Smooth muscle cell (in vitro differentiated cells): ENCODE results near the gene LSM10. TPM values are rescaled to one million over a fixed set of nuclear protein-coding genes. Genes with fewer than 3 reads are reported as not detected.

Source experiments
- DNase-seq: peaks from one replicate; lab custom pipeline; 2025; ENCODE audit not compliant: unreplicated experiment; lab: John Stamatoyannopoulos, UW
- H2AFZ ChIP-seq: fragments of 200-600 bp; sonication (generic); 2 replicates; pipeline ENCODE4 v1.6.0; 2016; ENCODE audit warnings: antibody characterized with exemption, low read depth, mild to moderate bottlenecking
- H3F3A ChIP-seq: fragments of 200-600 bp; sonication (generic); 2 replicates; pipeline ENCODE4 v1.6.0; 2017; ENCODE audit warnings: antibody characterized with exemption, low read depth
- H3K27ac ChIP-seq: fragments of 200-600 bp; sonication (generic); 2 replicates; pipeline ENCODE4 v1.5.1; 2016; ENCODE audit warnings: low read depth, mild to moderate bottlenecking
- H3K27me3 ChIP-seq: fragments of 200-600 bp; sonication (generic); 2 replicates; pipeline ENCODE4 v1.6.1; 2016; ENCODE audit warnings: low read depth, mild to moderate bottlenecking
- H3K36me3 ChIP-seq: fragments of 200-600 bp; sonication (generic); 2 replicates; pipeline ENCODE4 v1.5.1; 2016; ENCODE audit warnings: low read depth
- H3K4me1 ChIP-seq: fragments of 200-600 bp; sonication (generic); 2 replicates; pipeline ENCODE4 v1.5.1; 2016; ENCODE audit warnings: low read depth
- H3K4me2 ChIP-seq: fragments of 200-600 bp; sonication (generic); 2 replicates; pipeline ENCODE4 v1.6.0; 2016; ENCODE audit warnings: mild to moderate bottlenecking
- H3K4me3 ChIP-seq: fragments of 200-600 bp; sonication (generic); 2 replicates; pipeline ENCODE4 v1.5.1; 2016; ENCODE audit warnings: mild to moderate bottlenecking
- H3K79me2 ChIP-seq: fragments of 200-600 bp; sonication (generic); 2 replicates; pipeline ENCODE4 v1.6.0; 2016; ENCODE audit warnings: low read depth, mild to moderate bottlenecking
- H3K9ac ChIP-seq: fragments of 200-600 bp; sonication (generic); 2 replicates; pipeline ENCODE4 v1.6.0; 2016; ENCODE audit warnings: low read depth
- H3K9me3 ChIP-seq: fragments of 200-600 bp; sonication (generic); replicated peaks from 2 replicates; pipeline ENCODE4 v1.5.1; 2016; ENCODE audit warnings: low read depth
- H4K20me1 ChIP-seq: fragments of 200-600 bp; sonication (generic); 2 replicates; pipeline ENCODE4 v1.6.0; 2016; ENCODE audit warnings: low read depth
- WGBS: methylation state at CpG from one replicate; pipeline ENCODE4 v1.1.7; 2016; ENCODE audit warnings: low lambda C conversion rate; 5-methylcytosine and 5-hydroxymethylcytosine counted together
- polyA plus RNA-seq: library from polyadenylated mRNA; unstranded; fragments of >200 nt; fragmentation: Nextera tagmentation; extraction: Ambion mirVana; gene quantifications from 2 replicates; pipeline ENCODE4 v1.2.1, GENCODE V29; 2016
- total RNA-seq: library from RNA; depleted of rRNA; stranded (reverse); fragments of >200 nt; gene quantifications from 2 replicates; pipeline ENCODE4 v1.2.3, GENCODE V29; 2014
- TF ChIP-seq, protein P1 (sequence below): fragments of 200-600 bp; sonication (generic); IDR thresholded peaks from 2 replicates; pipeline ENCODE4 v1.5.1; 2017; ENCODE audit warnings: borderline replicate concordance, mild to moderate bottlenecking, antibody characterized with exemption; ENCODE audit not compliant: insufficient read depth, poor library complexity, severe bottlenecking

Gene LSM10
- total and polyA plus RNA-seq, 2 experiments from 2014 or later, result 12.2 to 72.9 TPM

DNA sequence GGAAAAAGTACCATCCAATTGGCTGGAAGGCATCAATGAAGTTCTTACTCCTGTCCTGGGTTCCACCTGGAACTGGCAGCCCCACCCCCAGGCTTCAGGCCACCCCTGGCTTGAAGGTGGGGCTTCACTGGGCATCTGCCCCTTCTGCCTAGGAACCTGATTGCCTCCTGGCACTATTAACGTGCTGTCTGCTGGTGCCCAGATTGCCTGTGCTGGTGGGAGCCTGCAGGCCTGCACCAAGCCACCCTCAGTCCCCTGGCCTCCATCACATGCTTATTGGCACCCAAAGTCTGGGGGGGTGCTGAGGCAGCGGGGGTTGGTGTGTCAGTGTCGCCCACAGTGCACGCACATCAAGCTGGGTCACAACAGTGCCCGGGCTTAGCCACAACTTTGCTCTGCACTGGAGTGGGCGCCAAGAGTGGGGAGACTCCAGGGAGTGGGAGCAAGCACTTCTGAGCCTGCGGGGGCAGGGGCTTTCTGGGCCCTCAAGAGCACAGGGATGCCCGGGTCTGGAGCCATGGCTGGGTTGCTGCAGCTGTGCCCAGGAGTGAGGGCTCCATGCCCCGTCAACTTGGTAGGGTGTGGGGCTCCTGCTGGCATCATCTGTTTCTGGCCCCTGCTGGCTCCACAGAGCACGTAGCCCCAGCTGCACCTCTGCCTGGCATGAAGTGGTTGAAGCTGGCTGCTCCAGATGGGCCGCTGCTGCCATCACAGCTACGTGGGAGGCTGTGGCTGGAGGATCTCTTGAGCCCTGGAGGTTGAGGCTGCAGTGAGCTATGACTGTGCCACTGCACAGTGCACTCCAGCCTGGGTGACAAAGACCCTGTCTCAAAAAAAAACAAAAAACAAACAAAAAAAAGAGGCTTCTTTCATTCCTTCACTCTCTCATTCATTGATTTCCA is 4.1 kb upstream of the LSM10 start:
- Histone ChIP-seq H3K27me3 (no peaks in the 10 kb centered on the region), H3F3A (peaks cover 8% of the 10 kb centered on the region), H3K36me3 (no peaks in the 10 kb centered on the region), H3K9me3 (no peaks in the 10 kb centered on the region), H3K4me1 (peaks cover 7% of the 10 kb centered on the region), H3K79me2 (peaks cover 20% of the 10 kb centered on the region), H3K4me2 (peak overlapping the region; percentile 83), H2AFZ (no peak overlapping the region), H3K27ac (peak overlapping the region; percentile 86), H3K4me3 (peak overlapping the region; percentile 53), H4K20me1 (no peaks in the 10 kb centered on the region), H3K9ac (peak overlapping the region; percentile 71)
- WGBS, result 84% methylated on average over 12 of the region's 12 CpGs
- TF ChIP-seq, protein P1, sequence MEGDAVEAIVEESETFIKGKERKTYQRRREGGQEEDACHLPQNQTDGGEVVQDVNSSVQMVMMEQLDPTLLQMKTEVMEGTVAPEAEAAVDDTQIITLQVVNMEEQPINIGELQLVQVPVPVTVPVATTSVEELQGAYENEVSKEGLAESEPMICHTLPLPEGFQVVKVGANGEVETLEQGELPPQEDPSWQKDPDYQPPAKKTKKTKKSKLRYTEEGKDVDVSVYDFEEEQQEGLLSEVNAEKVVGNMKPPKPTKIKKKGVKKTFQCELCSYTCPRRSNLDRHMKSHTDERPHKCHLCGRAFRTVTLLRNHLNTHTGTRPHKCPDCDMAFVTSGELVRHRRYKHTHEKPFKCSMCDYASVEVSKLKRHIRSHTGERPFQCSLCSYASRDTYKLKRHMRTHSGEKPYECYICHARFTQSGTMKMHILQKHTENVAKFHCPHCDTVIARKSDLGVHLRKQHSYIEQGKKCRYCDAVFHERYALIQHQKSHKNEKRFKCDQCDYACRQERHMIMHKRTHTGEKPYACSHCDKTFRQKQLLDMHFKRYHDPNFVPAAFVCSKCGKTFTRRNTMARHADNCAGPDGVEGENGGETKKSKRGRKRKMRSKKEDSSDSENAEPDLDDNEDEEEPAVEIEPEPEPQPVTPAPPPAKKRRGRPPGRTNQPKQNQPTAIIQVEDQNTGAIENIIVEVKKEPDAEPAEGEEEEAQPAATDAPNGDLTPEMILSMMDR, result no peak
- no peak for DNase-seq

DNA sequence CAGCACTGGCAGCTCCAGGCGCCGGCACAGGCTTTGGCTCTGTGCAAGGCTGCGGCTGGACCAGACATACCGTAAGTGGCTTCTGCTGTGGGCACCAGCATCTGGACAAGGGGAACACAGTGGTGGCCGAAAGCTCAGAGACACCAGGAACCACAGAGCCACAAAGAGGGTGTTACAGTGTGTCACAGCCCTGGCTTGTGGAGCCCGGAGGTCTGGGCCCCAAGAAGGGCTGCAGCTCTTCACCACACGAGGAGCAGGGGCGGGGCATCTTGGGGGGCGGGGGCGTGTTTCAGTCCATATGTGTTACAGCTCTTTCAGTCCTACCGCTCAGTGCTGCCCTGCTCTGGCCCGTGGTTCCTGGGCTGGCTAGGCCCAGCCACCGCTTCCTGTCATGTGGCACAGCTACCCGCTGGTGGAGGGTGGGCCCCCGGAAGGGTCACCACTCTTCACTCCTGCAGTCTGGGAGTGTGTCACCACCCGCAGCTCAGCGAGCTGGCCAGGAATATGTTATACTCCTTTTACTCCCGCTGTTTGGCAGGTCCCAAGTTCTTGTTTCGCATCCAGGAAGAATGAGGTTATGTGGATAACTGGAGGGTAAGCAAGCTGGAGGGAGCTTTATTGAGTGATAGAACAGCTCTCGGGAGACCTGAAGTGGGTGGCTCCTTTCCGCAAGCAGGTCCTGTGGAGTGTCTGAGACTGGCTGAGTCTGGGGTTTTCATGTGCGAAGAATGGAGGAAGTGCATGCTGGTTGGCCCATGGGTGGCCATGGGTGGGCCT is 3.3 kb upstream of the LSM10 start:
- DNase-seq, result peak; percentile 87
- H2AFZ ChIP-seq, result peak overlapping the region; percentile 63
- peaks cover 29% of the 10 kb centered on the region for H3K79me2 ChIP-seq
- no peaks in the 10 kb centered on the region for H4K20me1 ChIP-seq
- WGBS, result 14% methylated on average over 22 of the region's 22 CpGs
- no peaks in the 10 kb centered on the region for H3K9me3 ChIP-seq
- H3K4me2 ChIP-seq, result peak overlapping the region; percentile 83
- peaks cover 8% of the 10 kb centered on the region for H3F3A ChIP-seq
- peak overlapping the region; percentile 86 for H3K27ac ChIP-seq
- H3K36me3 ChIP-seq, result no peaks in the 10 kb centered on the region
- peak overlapping the region; percentile 71 for H3K9ac ChIP-seq
- H3K4me3 ChIP-seq, result peak overlapping the region; percentile 53
- peaks cover 13% of the 10 kb centered on the region for H3K4me1 ChIP-seq
- H3K27me3 ChIP-seq, result no peaks in the 10 kb centered on the region
- TF ChIP-seq, protein P1, result no peak

- no peak for DNase-seq
- H3K4me2 ChIP-seq, result peak overlapping the region; percentile 83
- no peaks in the 10 kb centered on the region for H3K27me3 ChIP-seq
- H3F3A ChIP-seq, result peaks cover 8% of the 10 kb centered on the region
- H3K27ac ChIP-seq, result peak overlapping the region; percentile 86
- TF ChIP-seq, protein P1, result no peak
- H2AFZ ChIP-seq, result peak overlapping the region; percentile 63
- peaks cover 33% of the 10 kb centered on the region for H3K79me2 ChIP-seq
- 74% methylated on average over 10 of the region's 10 CpGs for WGBS
- no peaks in the 10 kb centered on the region for H4K20me1 ChIP-seq
- H3K9ac ChIP-seq, result peak overlapping the region; percentile 55
- H3K36me3 ChIP-seq, result no peaks in the 10 kb centered on the region
- no peaks in the 10 kb centered on the region for H3K9me3 ChIP-seq
- peaks cover 13% of the 10 kb centered on the region for H3K4me1 ChIP-seq
- peak overlapping the region; percentile 53 for H3K4me3 ChIP-seq
These were observed 2.8 kb upstream of the LSM10 start for GRCh38 chr1:36400514-36400824.
